GM06990 (cell line): ENCODE results near the gene LRP1B.

Source experiments
- DNase-seq: peaks from one replicate; pipeline ENCODE4 v3.0.0-alpha.2; 2011; ENCODE audit not compliant: insufficient read length; ENCODE audit errors: extremely low read depth
- H3K27me3 ChIP-seq: replicated peaks from 2 replicates; pipeline ENCODE4 v1.6.0; 2011; ENCODE audit warnings: low read length; ENCODE audit not compliant: control insufficient read depth, insufficient read depth
- H3K36me3 ChIP-seq: 2 replicates; pipeline ENCODE4 v1.5.1; 2011; ENCODE audit warnings: low read length; ENCODE audit not compliant: control insufficient read depth, insufficient read depth
- H3K4me3 ChIP-seq: replicated peaks from 2 replicates; pipeline ENCODE4 v1.5.1; 2011; ENCODE audit warnings: low read depth, mild to moderate bottlenecking, control low read depth, low read length
- CTCF ChIP-seq: IDR thresholded peaks from 2 replicates; pipeline ENCODE4 v1.5.1; 2011; ENCODE audit warnings: low read length, control low read depth, mild to moderate bottlenecking, inconsistent platforms; ENCODE audit not compliant: insufficient read depth, poor library complexity, severe bottlenecking

Gene LRP1B

GRCh38 chr2:140489193-140489592 is 1641.6 kb downstream of the LRP1B start:
- TF ChIP-seq CTCF, result no peak
- DNase-seq, result no peak
- H3K36me3 ChIP-seq, result no peaks in the 10 kb centered on the region
- no peak overlapping the region for H3K4me3 ChIP-seq
- H3K27me3 ChIP-seq, result no peaks in the 10 kb centered on the region

DNA sequence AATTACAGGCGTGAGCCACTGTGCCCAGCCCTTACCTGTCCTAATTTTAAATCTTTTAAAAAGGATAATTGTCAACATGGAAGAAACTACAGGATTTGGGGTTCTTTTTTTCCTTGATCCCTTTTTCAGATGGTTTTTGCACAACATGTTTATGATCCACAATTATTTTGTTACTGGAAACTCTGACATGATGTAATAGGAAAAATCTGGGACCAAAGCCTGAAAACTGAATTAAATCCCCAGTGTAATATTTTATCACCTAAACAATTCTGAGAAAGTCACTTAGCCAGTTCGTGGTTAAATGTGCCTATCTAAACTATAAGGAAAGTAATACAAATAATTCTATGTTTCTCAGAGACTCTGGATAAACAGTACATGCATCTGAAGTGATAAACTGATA is 1649.7 kb downstream of the LRP1B start:
- Histone ChIP-seq H3K4me3 (no peak overlapping the region), H3K27me3 (no peaks in the 10 kb centered on the region), H3K36me3 (no peaks in the 10 kb centered on the region)
- TF ChIP-seq CTCF, result no peak
- no peak for DNase-seq

DNA sequence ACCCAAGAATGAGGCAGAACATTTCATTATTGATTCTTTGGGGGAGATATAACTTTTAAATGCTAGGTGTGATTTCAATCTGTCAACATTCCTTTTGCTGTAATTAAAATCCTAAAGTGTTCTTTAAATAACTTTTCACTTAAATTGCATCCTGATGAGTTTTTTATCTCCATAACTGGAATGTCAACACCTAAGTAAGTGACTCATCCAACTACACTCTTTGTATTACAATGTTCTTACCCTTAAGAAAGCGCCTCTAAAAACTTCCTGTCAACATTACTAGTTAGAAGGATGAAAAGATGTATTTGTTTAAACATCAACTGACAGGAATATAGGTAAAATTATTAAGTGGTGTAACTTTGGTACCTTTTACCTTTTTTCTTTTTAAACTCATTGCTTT is 1657.0 kb downstream of the LRP1B start:
- Histone ChIP-seq H3K4me3 (no peak overlapping the region), H3K27me3 (no peaks in the 10 kb centered on the region), H3K36me3 (no peaks in the 10 kb centered on the region)
- TF ChIP-seq CTCF, result no peak
- DNase-seq, result no peak

DNA sequence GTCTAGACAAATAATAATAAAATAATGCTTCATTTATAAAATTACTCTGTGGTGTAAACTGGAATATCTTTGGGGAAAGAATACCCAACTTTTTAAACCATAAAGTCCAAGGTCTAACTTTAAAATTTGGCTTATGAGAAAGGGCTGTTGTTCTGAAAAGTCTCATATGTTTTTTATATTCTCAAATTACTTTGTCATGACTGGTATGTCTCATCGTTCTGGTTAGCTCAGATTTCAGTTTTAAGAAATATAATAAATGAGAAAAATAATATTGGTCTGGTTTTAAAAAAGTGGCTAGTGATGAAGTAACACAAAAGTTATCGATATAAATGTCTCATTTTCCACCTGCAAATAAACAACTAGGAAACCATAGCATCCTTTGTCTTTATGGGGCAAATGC is 1658.1 kb downstream of the LRP1B start:
- no peaks in the 10 kb centered on the region for H3K36me3 ChIP-seq
- H3K4me3 ChIP-seq, result no peak overlapping the region
- no peak for DNase-seq
- TF ChIP-seq CTCF, result no peak
- no peaks in the 10 kb centered on the region for H3K27me3 ChIP-seq

DNA sequence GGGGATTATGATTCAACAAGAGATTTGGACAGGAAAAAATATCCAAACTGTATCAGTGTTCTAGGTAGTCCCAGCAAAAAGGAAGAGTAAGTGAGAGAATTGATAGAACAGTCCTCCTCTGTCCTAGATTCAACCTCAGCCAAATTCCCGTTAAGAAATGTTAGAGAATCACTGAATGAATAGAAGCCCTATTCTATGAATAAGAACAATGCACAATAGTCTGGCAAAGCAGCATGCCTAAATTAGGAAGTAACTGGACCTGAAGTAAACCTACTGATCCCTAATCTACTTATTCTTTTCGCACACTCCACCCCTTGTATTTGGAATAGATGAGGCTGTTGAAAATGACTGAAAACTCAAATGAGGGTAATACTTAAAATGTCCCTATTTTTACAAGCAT is 1665.5 kb downstream of the LRP1B start:
- no peak for TF ChIP-seq CTCF
- H3K27me3 ChIP-seq, result no peaks in the 10 kb centered on the region
- no peaks in the 10 kb centered on the region for H3K36me3 ChIP-seq
- DNase-seq, result no peak
- no peak overlapping the region for H3K4me3 ChIP-seq

GRCh38 chr2:140462990-140463389 is 1667.8 kb downstream of the LRP1B start:
- DNase-seq, result no peak
- H3K27me3 ChIP-seq, result no peaks in the 10 kb centered on the region
- H3K4me3 ChIP-seq, result no peak overlapping the region
- TF ChIP-seq CTCF, result no peak
- H3K36me3 ChIP-seq, result no peaks in the 10 kb centered on the region
